Smooth muscle cell (in vitro differentiated cells): ENCODE data around the gene GAL3ST1. TPM values are rescaled to one million over a fixed set of nuclear protein-coding genes. Genes with fewer than 3 reads are reported as not detected.

ENCODE experiments used
- DNase-seq: peaks from one replicate; lab custom pipeline; 2025; ENCODE audit not compliant: unreplicated experiment; lab: John Stamatoyannopoulos, UW
- H2AFZ ChIP-seq: fragments of 200-600 bp; sonication (generic); 2 replicates; pipeline ENCODE4 v1.6.0; 2016; ENCODE audit warnings: antibody characterized with exemption, low read depth, mild to moderate bottlenecking
- H3F3A ChIP-seq: fragments of 200-600 bp; sonication (generic); 2 replicates; pipeline ENCODE4 v1.6.0; 2017; ENCODE audit warnings: antibody characterized with exemption, low read depth
- H3K27ac ChIP-seq: fragments of 200-600 bp; sonication (generic); 2 replicates; pipeline ENCODE4 v1.5.1; 2016; ENCODE audit warnings: low read depth, mild to moderate bottlenecking
- H3K27me3 ChIP-seq: fragments of 200-600 bp; sonication (generic); 2 replicates; pipeline ENCODE4 v1.6.1; 2016; ENCODE audit warnings: low read depth, mild to moderate bottlenecking
- H3K36me3 ChIP-seq: fragments of 200-600 bp; sonication (generic); 2 replicates; pipeline ENCODE4 v1.5.1; 2016; ENCODE audit warnings: low read depth
- H3K4me1 ChIP-seq: fragments of 200-600 bp; sonication (generic); 2 replicates; pipeline ENCODE4 v1.5.1; 2016; ENCODE audit warnings: low read depth
- H3K4me2 ChIP-seq: fragments of 200-600 bp; sonication (generic); 2 replicates; pipeline ENCODE4 v1.6.0; 2016; ENCODE audit warnings: mild to moderate bottlenecking
- H3K4me3 ChIP-seq: fragments of 200-600 bp; sonication (generic); 2 replicates; pipeline ENCODE4 v1.5.1; 2016; ENCODE audit warnings: mild to moderate bottlenecking
- H3K79me2 ChIP-seq: fragments of 200-600 bp; sonication (generic); 2 replicates; pipeline ENCODE4 v1.6.0; 2016; ENCODE audit warnings: low read depth, mild to moderate bottlenecking
- H3K9ac ChIP-seq: fragments of 200-600 bp; sonication (generic); 2 replicates; pipeline ENCODE4 v1.6.0; 2016; ENCODE audit warnings: low read depth
- H3K9me3 ChIP-seq: fragments of 200-600 bp; sonication (generic); replicated peaks from 2 replicates; pipeline ENCODE4 v1.5.1; 2016; ENCODE audit warnings: low read depth
- H4K20me1 ChIP-seq: fragments of 200-600 bp; sonication (generic); 2 replicates; pipeline ENCODE4 v1.6.0; 2016; ENCODE audit warnings: low read depth
- CTCF ChIP-seq: fragments of 200-600 bp; sonication (generic); IDR thresholded peaks from 2 replicates; pipeline ENCODE4 v1.5.1; 2017; ENCODE audit warnings: borderline replicate concordance, mild to moderate bottlenecking, antibody characterized with exemption; ENCODE audit not compliant: insufficient read depth, poor library complexity, severe bottlenecking
- WGBS: methylation state at CpG from one replicate; pipeline ENCODE4 v1.1.7; 2016; ENCODE audit warnings: low lambda C conversion rate; 5-methylcytosine and 5-hydroxymethylcytosine counted together
- polyA plus RNA-seq: library from polyadenylated mRNA; unstranded; fragments of >200 nt; fragmentation: Nextera tagmentation; extraction: Ambion mirVana; gene quantifications from 2 replicates; pipeline ENCODE4 v1.2.1, GENCODE V29; 2016
- total RNA-seq: library from RNA; depleted of rRNA; stranded (reverse); fragments of >200 nt; gene quantifications from 2 replicates; pipeline ENCODE4 v1.2.3, GENCODE V29; 2014

The GAL3ST1 gene
- total and polyA plus RNA-seq, 2 experiments from 2014 or later: 0.78 TPM; not detected in 1

- Histone ChIP-seq H2AFZ (no peak overlapping the region), H3K27ac (no peak overlapping the region), H3K9me3 (no peaks in the 10 kb centered on the region), H3F3A (no peaks in the 10 kb centered on the region), H3K27me3 (no peaks in the 10 kb centered on the region), H3K9ac (no peak overlapping the region), H3K4me3 (no peak overlapping the region), H4K20me1 (no peaks in the 10 kb centered on the region), H3K79me2 (no peaks in the 10 kb centered on the region), H3K4me2 (no peak overlapping the region), H3K4me1 (no peaks in the 10 kb centered on the region), H3K36me3 (no peaks in the 10 kb centered on the region)
- no peak for TF ChIP-seq CTCF
- WGBS: 97% methylated on average over 9 of the region's 9 CpGs
- no peak for DNase-seq
Observed at GRCh38 chr22:30511109-30511508, 63.4 kb downstream of the GAL3ST1 start.

GRCh38 chr22:30508216-30508615 lies 66.2 kb downstream of the GAL3ST1 start:
- Histone ChIP-seq H3K79me2 (no peaks in the 10 kb centered on the region), H3K27me3 (peaks cover 11% of the 10 kb centered on the region), H3K9ac (no peak overlapping the region), H3K36me3 (no peaks in the 10 kb centered on the region), H4K20me1 (no peaks in the 10 kb centered on the region), H3K4me1 (no peaks in the 10 kb centered on the region), H3K4me2 (no peak overlapping the region), H3K4me3 (no peak overlapping the region), H3K9me3 (no peaks in the 10 kb centered on the region), H3K27ac (no peak overlapping the region), H2AFZ (no peak overlapping the region), H3F3A (no peaks in the 10 kb centered on the region)
- no peak for DNase-seq
- WGBS: 94% methylated on average over 5 of the region's 5 CpGs
- TF ChIP-seq CTCF: no peak

- Histone ChIP-seq H3K4me3 (no peak overlapping the region), H3K27me3 (peaks cover 11% of the 10 kb centered on the region), H2AFZ (no peak overlapping the region), H3K9ac (no peak overlapping the region), H3K79me2 (no peaks in the 10 kb centered on the region), H3K36me3 (no peaks in the 10 kb centered on the region), H4K20me1 (no peaks in the 10 kb centered on the region), H3F3A (no peaks in the 10 kb centered on the region), H3K4me1 (no peaks in the 10 kb centered on the region), H3K27ac (no peak overlapping the region), H3K4me2 (no peak overlapping the region), H3K9me3 (no peaks in the 10 kb centered on the region)
- 85% methylated on average over 4 of the region's 4 CpGs for WGBS
- no peak for DNase-seq
- no peak for TF ChIP-seq CTCF
Observed at GRCh38 chr22:30507670-30508069, 66.8 kb downstream of the GAL3ST1 start.

- no peak for DNase-seq
- H3K36me3 ChIP-seq: no peaks in the 10 kb centered on the region
- 87% methylated on average over 8 of the region's 8 CpGs for WGBS
- no peak for TF ChIP-seq CTCF
- no peaks in the 10 kb centered on the region for H3K79me2 ChIP-seq
- no peak overlapping the region for H3K4me3 ChIP-seq
- H3K9me3 ChIP-seq: no peaks in the 10 kb centered on the region
- H4K20me1 ChIP-seq: no peaks in the 10 kb centered on the region
- H3K4me2 ChIP-seq: no peak overlapping the region
- H3K27me3 ChIP-seq: peaks cover 11% of the 10 kb centered on the region
- no peak overlapping the region for H3K9ac ChIP-seq
- H3K27ac ChIP-seq: no peak overlapping the region
- no peak overlapping the region for H2AFZ ChIP-seq
- no peaks in the 10 kb centered on the region for H3K4me1 ChIP-seq
- no peaks in the 10 kb centered on the region for H3F3A ChIP-seq
Observed at GRCh38 chr22:30506507-30506968, 67.9 kb downstream of the GAL3ST1 start.

Other genes with a start within 250 kb of the GAL3ST1 start
- gene TBC1D10A, start 247.7 kb downstream of the GAL3ST1 start, total RNA-seq: 16.8 and 23.0 TPM in 2 replicates
- 51.1 and 57.6 TPM in 2 replicates for gene TBC1D10A, start 247.7 kb downstream of the GAL3ST1 start, polyA plus RNA-seq
- gene SF3A1, start 217.8 kb downstream of the GAL3ST1 start, total RNA-seq: 46.0 and 55.0 TPM in 2 replicates
- 86.7 and 86.9 TPM in 2 replicates for gene SF3A1, start 217.8 kb downstream of the GAL3ST1 start, polyA plus RNA-seq
- gene CCDC157, start 217.7 kb downstream of the GAL3ST1 start, total RNA-seq: 1.5 and 4.8 TPM in 2 replicates
- gene CCDC157, start 217.7 kb downstream of the GAL3ST1 start, polyA plus RNA-seq: 2.5 and 6.0 TPM in 2 replicates
- 11.6 and 21.2 TPM in 2 replicates for gene RNF215, start 187.3 kb downstream of the GAL3ST1 start, total RNA-seq
- 3.4 and 5.9 TPM in 2 replicates for gene RNF215, start 187.3 kb downstream of the GAL3ST1 start, polyA plus RNA-seq
- gene SEC14L2, start 177.6 kb downstream of the GAL3ST1 start, total RNA-seq: 7.9 and 15.1 TPM in 2 replicates
- gene SEC14L2, start 177.6 kb downstream of the GAL3ST1 start, polyA plus RNA-seq: 8.0 and 8.2 TPM in 2 replicates
- 14.3 and 14.4 TPM in 2 replicates for gene MTFP1, start 148.9 kb downstream of the GAL3ST1 start, total RNA-seq
- 30.9 and 31.3 TPM in 2 replicates for gene MTFP1, start 148.9 kb downstream of the GAL3ST1 start, polyA plus RNA-seq
- not detected in 2 replicates for gene SEC14L3, start 102.6 kb downstream of the GAL3ST1 start, total RNA-seq
- gene SEC14L3, start 102.6 kb downstream of the GAL3ST1 start, polyA plus RNA-seq: 0.09 TPM in 1 of 2 replicates, not detected in the other
- not detected in 2 replicates for gene SEC14L4, start 69.0 kb downstream of the GAL3ST1 start, total RNA-seq
- gene SEC14L4, start 69.0 kb downstream of the GAL3ST1 start, polyA plus RNA-seq: not detected in 2 replicates
- 0.09 and 0.13 TPM in 2 replicates for gene SEC14L6, start 27.9 kb downstream of the GAL3ST1 start, total RNA-seq
- not detected in 2 replicates for gene SEC14L6, start 27.9 kb downstream of the GAL3ST1 start, polyA plus RNA-seq
- 27.4 and 35.6 TPM in 2 replicates for gene PES1, start 17.2 kb upstream of the GAL3ST1 start, total RNA-seq
- gene PES1, start 17.2 kb upstream of the GAL3ST1 start, polyA plus RNA-seq: 52.7 and 59.4 TPM in 2 replicates
- gene TCN2, start 32.5 kb upstream of the GAL3ST1 start, total RNA-seq: 3.4 and 5.2 TPM in 2 replicates
- gene TCN2, start 32.5 kb upstream of the GAL3ST1 start, polyA plus RNA-seq: 3.1 and 3.3 TPM in 2 replicates
- gene SLC35E4, start 61.1 kb upstream of the GAL3ST1 start, total RNA-seq: 3.6 and 5.0 TPM in 2 replicates
- gene SLC35E4, start 61.1 kb upstream of the GAL3ST1 start, polyA plus RNA-seq: 4.1 and 7.2 TPM in 2 replicates
- 8.9 and 11.0 TPM in 2 replicates for gene DUSP18, start 93.2 kb upstream of the GAL3ST1 start, total RNA-seq
- 8.1 and 9.3 TPM in 2 replicates for gene DUSP18, start 93.2 kb upstream of the GAL3ST1 start, polyA plus RNA-seq
- 4.6 and 9.1 TPM in 2 replicates for gene OSBP2, start 120.2 kb upstream of the GAL3ST1 start, total RNA-seq
- gene OSBP2, start 120.2 kb upstream of the GAL3ST1 start, polyA plus RNA-seq: 3.8 and 4.9 TPM in 2 replicates